Esophagus muscularis mucosa (tissue), 4 donors: Measurements from ENCODE around the gene CBX5. TPM values are rescaled to one million over a fixed set of nuclear protein-coding genes. Genes with fewer than 3 reads are reported as not detected.
"Not testable (repeated sequence)": the region's sequence is repeated elsewhere in the genome, so short reads cannot be mapped to it uniquely, and the experiment has no call there.

Experiments used
- DNase-seq: peaks from one replicate; pipeline ENCODE4 v3.0.0-alpha.2; 2017; ENCODE audit errors: extremely low spot score
- H3K27ac ChIP-seq, 4 donors: fragments of 200-600 bp; sonication (generic); replicated peaks in 1 of 4; 1 replicate in 3 of 4; 2 replicates in 1 of 4; pipeline ENCODE4 v1.5.1; 2016 to 2019; ENCODE audit warnings: mild to moderate bottlenecking in 1 of 4
- H3K27me3 ChIP-seq, 4 donors: fragments of 200-600 bp; sonication (generic); one replicate each; pipeline versions ENCODE4 v1.5.1 to v1.6.0; 2016 to 2019
- H3K36me3 ChIP-seq, 4 donors: fragments of 200-600 bp; sonication (generic); one replicate each; pipeline ENCODE4 v1.5.1; 2016 to 2019
- H3K4me1 ChIP-seq, 4 donors: fragments of 200-600 bp; sonication (generic); one replicate each; pipeline ENCODE4 v1.5.1; 2016 to 2019
- H3K4me3 ChIP-seq, 4 donors: fragments of 200-600 bp; sonication (generic); 1 replicate in 2 of 4; 2 replicates in 2 of 4; pipeline ENCODE4 v1.5.1; 2016 to 2019; ENCODE audit warnings: mild to moderate bottlenecking in 4 of 4, moderate library complexity in 1 of 4
- H3K9me3 ChIP-seq, 4 donors: fragments of 200-600 bp; sonication (generic); 1 replicate in 3 of 4; 2 replicates in 1 of 4; pipeline ENCODE4 v1.5.1; 2016 to 2019
- EP300 ChIP-seq: sonication (generic); formaldehyde crosslinking; IDR thresholded peaks from one replicate; pipeline ENCODE4 v1.6.1; 2017; ENCODE audit warnings: antibody characterized with exemption
- POLR2A ChIP-seq: fragments of 450-650 bp; IDR thresholded peaks from one replicate; pipeline ENCODE4 v1.6.1; 2017; ENCODE audit warnings: antibody characterized with exemption, moderate library complexity, mild to moderate bottlenecking, low read depth
- POLR2AphosphoS5 ChIP-seq, 2 donors: sonication (generic); formaldehyde crosslinking; IDR thresholded peaks; one replicate each; pipeline ENCODE4 v1.6.1; 2017; ENCODE audit warnings: antibody characterized with exemption in 2 of 2
- WGBS: methylation state at CpG from one replicate; pipeline ENCODE4 v1.1.5; 2018; 5-methylcytosine and 5-hydroxymethylcytosine counted together
- intact Hi-C: fragments of 100-400 bp; cut with DNase I; formaldehyde crosslinking; loops from one replicate; pipeline ENCODE4 v1.15.1; 2023
- total RNA-seq, 4 donors: library from RNA; depleted of rRNA; stranded (reverse); fragments of >200 nt; gene quantifications; one replicate each; pipeline versions ENCODE4 v1.1.0 to v1.2.1, GENCODE V29; 2016
- TF ChIP-seq, protein P1 (sequence below), 3 experiments: fragments of 200-600 bp in 2 of 3; fragments of 450-650 bp in 1 of 3; sonication (generic) in 2 of 3; IDR thresholded peaks; one replicate each; pipeline ENCODE4 v1.5.1; 2017 to 2019; ENCODE audit warnings: antibody characterized with exemption in 3 of 3, mild to moderate bottlenecking in 2 of 3, moderate library complexity in 1 of 3

CBX5 gene
- total RNA-seq, 4 donors from 2014 or later = 29.0 to 45.3 (median 37.3) TPM

DNA sequence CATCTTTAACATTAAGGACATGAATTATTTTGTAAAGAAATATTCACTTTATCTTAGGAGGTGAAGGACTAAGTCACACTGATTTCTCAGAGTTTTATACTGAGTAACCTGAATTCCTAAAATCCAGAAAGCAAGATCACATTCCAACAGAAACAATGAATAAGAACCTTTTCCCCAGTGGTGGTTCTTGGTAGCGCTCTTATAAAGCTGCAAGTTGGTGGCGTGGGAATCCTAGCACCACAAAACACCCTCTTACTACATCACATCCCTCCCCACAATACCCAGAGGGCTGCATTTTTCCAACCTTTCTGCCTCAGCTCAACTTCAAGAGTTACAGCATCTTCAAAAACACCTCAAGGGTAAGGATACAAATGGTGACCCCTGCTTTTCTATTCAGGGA is 47.1 kb downstream of the CBX5 start:
- Histone ChIP-seq H3K27me3 (no peaks in the 10 kb centered on the region), H3K4me1 (peaks cover 0 to 22% (median 16%) of the 10 kb centered on the region in 4 donors), H3K27ac (no peak overlapping the region), H3K4me3 (no peak overlapping the region), H3K9me3 (no peaks in the 10 kb centered on the region), H3K36me3 (peaks cover 0 to 3% (median 1%) of the 10 kb centered on the region in 4 donors)
- intact Hi-C loops = no loop called here
- DNase-seq = no peak
- TF ChIP-seq POLR2A (no peak), EP300 (no peak), POLR2AphosphoS5 (IDR thresholded peaks at IDR 0.05) (no peak)
- TF ChIP-seq, protein P1, sequence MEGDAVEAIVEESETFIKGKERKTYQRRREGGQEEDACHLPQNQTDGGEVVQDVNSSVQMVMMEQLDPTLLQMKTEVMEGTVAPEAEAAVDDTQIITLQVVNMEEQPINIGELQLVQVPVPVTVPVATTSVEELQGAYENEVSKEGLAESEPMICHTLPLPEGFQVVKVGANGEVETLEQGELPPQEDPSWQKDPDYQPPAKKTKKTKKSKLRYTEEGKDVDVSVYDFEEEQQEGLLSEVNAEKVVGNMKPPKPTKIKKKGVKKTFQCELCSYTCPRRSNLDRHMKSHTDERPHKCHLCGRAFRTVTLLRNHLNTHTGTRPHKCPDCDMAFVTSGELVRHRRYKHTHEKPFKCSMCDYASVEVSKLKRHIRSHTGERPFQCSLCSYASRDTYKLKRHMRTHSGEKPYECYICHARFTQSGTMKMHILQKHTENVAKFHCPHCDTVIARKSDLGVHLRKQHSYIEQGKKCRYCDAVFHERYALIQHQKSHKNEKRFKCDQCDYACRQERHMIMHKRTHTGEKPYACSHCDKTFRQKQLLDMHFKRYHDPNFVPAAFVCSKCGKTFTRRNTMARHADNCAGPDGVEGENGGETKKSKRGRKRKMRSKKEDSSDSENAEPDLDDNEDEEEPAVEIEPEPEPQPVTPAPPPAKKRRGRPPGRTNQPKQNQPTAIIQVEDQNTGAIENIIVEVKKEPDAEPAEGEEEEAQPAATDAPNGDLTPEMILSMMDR (IDR thresholded peaks at IDR 0.05) = no peak
- WGBS = 91% methylated on average over 2 of the region's 2 CpGs

DNA sequence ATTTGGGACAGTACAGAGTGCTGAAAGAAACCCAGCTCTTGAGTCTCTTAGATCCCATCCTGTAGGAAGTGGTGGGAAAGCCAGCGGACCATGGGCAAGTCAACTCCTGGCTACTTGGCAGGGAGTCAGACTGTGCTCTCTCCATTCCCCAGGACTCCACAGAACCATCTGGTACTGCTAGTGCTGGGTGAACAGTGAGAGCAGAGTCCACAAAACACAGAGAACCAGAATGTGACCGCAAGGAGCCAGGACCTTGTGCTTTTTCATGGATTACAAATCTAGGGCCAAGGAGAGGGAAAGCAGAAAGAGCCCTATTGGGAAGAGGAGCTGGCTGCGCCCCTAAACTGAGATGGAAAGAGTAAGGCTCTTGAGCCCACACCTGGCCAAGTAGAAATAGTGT is 48.7 kb downstream of the CBX5 start:
- H3K9me3 ChIP-seq, intact Hi-C loops, H3K4me3 ChIP-seq, DNase-seq, H3K36me3 ChIP-seq, H3K27ac ChIP-seq, H3K27me3 ChIP-seq: not testable (repeated sequence)
- H3K4me1 ChIP-seq = peaks cover 0 to 22% (median 16%) of the 10 kb centered on the region in 4 donors
- WGBS = 97% methylated on average over 3 of the region's 3 CpGs

DNA sequence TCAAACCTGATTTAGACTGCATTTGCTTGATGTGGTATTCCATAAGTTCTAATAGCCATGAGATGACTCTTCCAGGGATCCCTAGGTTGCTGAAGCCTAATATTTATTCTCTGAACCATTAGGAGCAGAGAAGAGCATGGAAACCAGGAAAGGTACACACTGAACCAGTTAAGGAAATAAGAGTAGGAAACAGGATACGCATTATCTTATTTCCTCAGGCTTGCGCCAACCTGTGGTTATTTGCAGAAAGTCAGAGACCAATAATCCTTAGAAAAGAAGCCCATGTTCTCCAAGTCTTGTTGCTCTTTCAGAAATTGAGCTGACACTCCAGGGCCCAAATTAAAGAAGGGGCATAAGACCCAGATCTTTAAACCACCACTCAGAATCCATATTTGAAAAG is 49.4 kb downstream of the CBX5 start:
- 90% methylated on average over 2 of the region's 2 CpGs for WGBS
- no peak for DNase-seq
- Histone ChIP-seq H3K4me3 (no peak overlapping the region), H3K27me3 (no peaks in the 10 kb centered on the region), H3K27ac (peak overlapping the region in 2 of 4 donors; percentile 44 to 68), H3K4me1 (peaks cover 0 to 22% (median 16%) of the 10 kb centered on the region in 4 donors), H3K36me3 (no peaks in the 10 kb centered on the region), H3K9me3 (no peaks in the 10 kb centered on the region)
- no peak for TF ChIP-seq POLR2A
- TF ChIP-seq POLR2AphosphoS5 (IDR thresholded peaks at IDR 0.05) = no peak
- TF ChIP-seq, protein P1 (IDR thresholded peaks at IDR 0.05) = peak in 1 of 3 experiments; percentile 2
- TF ChIP-seq EP300 = no peak
- intact Hi-C loops = no loop called here

DNA sequence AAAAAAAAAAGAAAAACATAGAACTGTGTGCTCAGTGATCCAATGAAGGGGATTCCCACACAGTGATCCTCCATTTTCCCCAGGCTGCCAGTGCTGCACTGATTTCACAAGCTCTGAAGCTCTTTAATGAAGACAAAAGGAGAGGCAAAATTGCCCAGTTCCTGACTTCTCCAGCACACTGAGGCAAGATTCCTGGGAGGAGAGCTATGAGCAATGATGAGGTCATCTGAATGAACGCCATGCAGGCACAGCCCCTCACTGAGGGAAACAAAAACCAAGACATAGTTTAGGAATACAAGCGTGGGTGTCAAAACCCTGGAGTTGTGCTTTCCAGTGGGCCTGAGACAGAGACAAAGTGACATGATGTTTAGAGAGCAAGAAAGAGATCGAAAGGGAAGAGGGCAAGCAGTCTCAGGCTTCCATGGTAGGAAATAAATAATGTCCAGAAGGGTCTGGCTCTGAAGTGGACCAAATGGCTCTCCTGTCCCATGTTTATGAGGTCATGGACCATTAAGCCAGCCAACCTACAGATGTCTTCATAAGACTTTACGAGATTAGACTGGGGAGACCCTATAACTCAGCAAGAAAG is 50.2 kb downstream of the CBX5 start:
- Histone ChIP-seq H3K9me3 (no peaks in the 10 kb centered on the region), H3K27ac (peak overlapping the region; percentile 3 to 68 (median 49)), H3K4me1 (peaks cover 0 to 22% (median 16%) of the 10 kb centered on the region in 4 donors), H3K4me3 (no peak overlapping the region), H3K36me3 (no peaks in the 10 kb centered on the region), H3K27me3 (no peaks in the 10 kb centered on the region)
- 43% methylated on average over 4 of the region's 4 CpGs for WGBS
- TF ChIP-seq, protein P1 (IDR thresholded peaks at IDR 0.05) = no peak
- no peak for TF ChIP-seq POLR2A
- TF ChIP-seq POLR2AphosphoS5 (IDR thresholded peaks at IDR 0.05) = peak in 1 of 2 donors; percentile 50
- no peak for TF ChIP-seq EP300
- DNase-seq = no peak
- intact Hi-C loops = no loop called here

DNA sequence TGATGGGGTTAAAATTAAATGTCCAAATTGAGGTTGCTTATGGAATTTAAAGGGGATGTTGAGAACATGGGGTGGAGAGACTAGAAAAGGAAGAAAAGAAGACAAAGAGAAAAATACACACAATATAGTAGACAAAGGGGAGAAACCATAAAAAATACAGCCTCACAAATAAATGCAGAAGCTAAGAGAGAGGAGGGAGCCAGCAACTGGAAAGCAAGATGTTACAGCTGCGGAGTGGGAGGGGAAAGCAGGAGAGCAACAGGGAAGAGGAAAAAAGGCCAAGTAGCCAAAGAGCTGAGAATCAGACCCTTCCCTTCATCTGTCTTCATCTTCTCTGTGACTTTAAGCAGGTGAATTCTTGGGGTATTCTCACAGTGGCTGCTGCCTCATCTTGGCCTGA is 51.5 kb downstream of the CBX5 start:
- no peaks in the 10 kb centered on the region for H3K27me3 ChIP-seq
- H3K4me1 ChIP-seq = peaks cover 0 to 22% (median 16%) of the 10 kb centered on the region in 4 donors
- H3K9me3 ChIP-seq = no peaks in the 10 kb centered on the region
- WGBS = 75% methylated on average over 1 of the region's 1 CpG
- no peak for DNase-seq
- TF ChIP-seq EP300 = no peak
- TF ChIP-seq, protein P1 (IDR thresholded peaks at IDR 0.05) = no peak
- TF ChIP-seq POLR2A = no peak
- no peak for TF ChIP-seq POLR2AphosphoS5 (IDR thresholded peaks at IDR 0.05)
- peak overlapping the region in 2 of 4 donors; percentile 3 to 26 for H3K27ac ChIP-seq
- intact Hi-C loops = no loop called here
- no peaks in the 10 kb centered on the region for H3K36me3 ChIP-seq
- no peak overlapping the region for H3K4me3 ChIP-seq

DNA sequence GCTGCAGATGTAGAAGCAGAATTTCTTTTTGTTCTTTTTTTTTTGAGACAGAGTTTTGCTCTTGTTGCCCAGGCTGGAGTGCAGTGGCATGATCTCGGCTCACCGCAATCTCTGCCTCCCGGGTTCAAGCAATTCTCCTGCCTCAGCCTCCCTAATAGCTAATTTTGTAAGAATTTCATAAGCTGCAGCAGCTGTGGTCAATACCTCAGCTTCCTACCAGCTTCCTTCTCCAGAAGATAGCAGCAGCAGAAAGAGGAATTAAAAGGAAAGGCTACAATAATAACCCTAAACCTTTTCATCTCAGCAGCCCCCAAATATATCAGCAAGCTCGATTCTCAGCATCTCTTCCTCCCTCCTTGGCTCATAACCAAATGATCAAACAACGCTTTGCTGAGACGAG is 52.0 kb downstream of the CBX5 start:
- intact Hi-C loops, H3K4me3 ChIP-seq, H3K27ac ChIP-seq, H3K9me3 ChIP-seq, H3K27me3 ChIP-seq, DNase-seq, H3K36me3 ChIP-seq: not testable (repeated sequence)
- 48% methylated on average over 6 of the region's 6 CpGs for WGBS
- H3K4me1 ChIP-seq = peaks cover 0 to 22% (median 16%) of the 10 kb centered on the region in 4 donors
